GM19328 (cell line): ENCODE measurements around the gene NPW.
A peak's percentile ranks its signal among the peaks of the same experiment; 100 is the strongest.

Experiments used
- ATAC-seq: cut with Tn5 transposase; IDR thresholded peaks from one replicate; pipeline ENCODE4 v1.9.1; 2021; ENCODE audit warnings: mild to moderate bottlenecking, moderate library complexity; ENCODE audit not compliant: unreplicated experiment

Gene NPW

GRCh38 chr16:1984347-1985225 is 35.0 kb upstream of the NPW start:
- ATAC-seq, result peak; percentile 5

- ATAC-seq, result no peak
Observed at GRCh38 chr16:1985466-1986150, 34.0 kb upstream of the NPW start.

GRCh38 chr16:1987198-1987597 is 32.4 kb upstream of the NPW start:
- ATAC-seq, result no peak

GRCh38 chr16:1989209-1990100 is 30.1 kb upstream of the NPW start, which contains the start of gene SYNGR3:
Gene SYNGR3, plus strand, starts transcription at chr16:1989970. Its CDS starts 133 bp downstream, at chr16:1990103.
- ATAC-seq, result no peak

GRCh38 chr16:1990101-1990350 is 29.6 kb upstream of the NPW start:
- ATAC-seq, result no peak

- ATAC-seq, result no peak
Observed at GRCh38 chr16:1990351-1991134, 29.0 kb upstream of the NPW start.

GRCh38 chr16:1991135-1991551 is 28.4 kb upstream of the NPW start:
- ATAC-seq, result no peak

- no peak for ATAC-seq
Observed at GRCh38 chr16:1991588-1991947, 28.0 kb upstream of the NPW start.

GRCh38 chr16:1991948-1992703 is 27.5 kb upstream of the NPW start:
- ATAC-seq, result no peak

GRCh38 chr16:1992704-1993317 is 26.8 kb upstream of the NPW start:
- no peak for ATAC-seq

- no peak for ATAC-seq
Observed at GRCh38 chr16:1993731-1994131, 25.9 kb upstream of the NPW start.

- no peak for ATAC-seq
Observed at GRCh38 chr16:1997494-1998359, 21.9 kb upstream of the NPW start.

GRCh38 chr16:1998360-1998835 is 21.2 kb upstream of the NPW start:
- no peak for ATAC-seq

- ATAC-seq, result no peak
Observed at GRCh38 chr16:1998852-1999801, 20.5 kb upstream of the NPW start.

GRCh38 chr16:1999866-2000514 is 19.6 kb upstream of the NPW start:
- no peak for ATAC-seq

- ATAC-seq, result no peak
Observed at GRCh38 chr16:2001035-2001434, 18.6 kb upstream of the NPW start.
